ENCODE results near the gene SLC11A1. TPM values are rescaled to one million over a fixed set of nuclear protein-coding genes. Genes with fewer than 3 reads are reported as not detected.

SLC11A1 gene
- total RNA-seq, 3 donors from 2014 or later (not counting 1 experiment from before 2014, with no cell fraction given), result 17.9 to 53.5 (median 35.5) TPM

DNA sequence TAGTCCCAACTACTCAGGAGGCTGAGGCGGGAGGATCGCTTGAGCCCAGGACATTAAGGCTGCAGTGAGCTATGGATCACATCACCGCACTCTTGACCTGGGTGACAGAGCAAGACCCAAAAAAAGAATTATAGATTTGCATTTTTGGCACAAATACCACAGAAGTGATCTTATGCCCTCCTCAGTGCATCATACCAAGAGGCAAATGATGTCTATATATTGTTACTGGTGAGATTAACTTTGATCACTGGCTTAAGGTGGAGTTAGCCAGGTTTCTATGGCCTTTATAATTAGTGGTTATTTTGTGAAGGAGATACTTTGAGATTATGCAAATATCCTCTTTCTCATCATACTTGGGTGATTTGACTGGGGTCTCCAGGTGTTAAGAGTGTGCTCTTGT lies 47.5 kb upstream of the SLC11A1 start:
- no peaks in the 10 kb centered on the region for H3K9me3 Mint-ChIP-seq
- no peak overlapping the region for H3K4me3 Mint-ChIP-seq
- peaks cover 0 to 3% of the 10 kb centered on the region in 2 donors for H3K27me3 Mint-ChIP-seq (ENCODE audit: low read depth in 2 of 2)
- no peak overlapping the region for H3K4me3 ChIP-seq (ENCODE audit: low read length)
- peaks cover 23% of the 10 kb centered on the region for H3K4me1 ChIP-seq (ENCODE audit: control insufficient read depth, insufficient read depth, low read length)
- no peaks in the 10 kb centered on the region for H3K36me3 ChIP-seq (ENCODE audit: control insufficient read depth, insufficient read depth, low read length)
- DNase-seq (no peak), ATAC-seq (no peak)
- H3K27ac Mint-ChIP-seq, result no peak overlapping the region
- H3K27me3 ChIP-seq (ENCODE audit: control insufficient read depth, insufficient read depth, low read length), result no peaks in the 10 kb centered on the region
- intact Hi-C loops (cut with micrococcal nuclease), result no loop called here
- H3K9me3 ChIP-seq (ENCODE audit: control insufficient read depth, insufficient read depth, low read length), result no peaks in the 10 kb centered on the region
- TF ChIP-seq, protein P1, sequence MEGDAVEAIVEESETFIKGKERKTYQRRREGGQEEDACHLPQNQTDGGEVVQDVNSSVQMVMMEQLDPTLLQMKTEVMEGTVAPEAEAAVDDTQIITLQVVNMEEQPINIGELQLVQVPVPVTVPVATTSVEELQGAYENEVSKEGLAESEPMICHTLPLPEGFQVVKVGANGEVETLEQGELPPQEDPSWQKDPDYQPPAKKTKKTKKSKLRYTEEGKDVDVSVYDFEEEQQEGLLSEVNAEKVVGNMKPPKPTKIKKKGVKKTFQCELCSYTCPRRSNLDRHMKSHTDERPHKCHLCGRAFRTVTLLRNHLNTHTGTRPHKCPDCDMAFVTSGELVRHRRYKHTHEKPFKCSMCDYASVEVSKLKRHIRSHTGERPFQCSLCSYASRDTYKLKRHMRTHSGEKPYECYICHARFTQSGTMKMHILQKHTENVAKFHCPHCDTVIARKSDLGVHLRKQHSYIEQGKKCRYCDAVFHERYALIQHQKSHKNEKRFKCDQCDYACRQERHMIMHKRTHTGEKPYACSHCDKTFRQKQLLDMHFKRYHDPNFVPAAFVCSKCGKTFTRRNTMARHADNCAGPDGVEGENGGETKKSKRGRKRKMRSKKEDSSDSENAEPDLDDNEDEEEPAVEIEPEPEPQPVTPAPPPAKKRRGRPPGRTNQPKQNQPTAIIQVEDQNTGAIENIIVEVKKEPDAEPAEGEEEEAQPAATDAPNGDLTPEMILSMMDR (IDR thresholded peaks at IDR 0.05), result no peak
- no peaks in the 10 kb centered on the region for H3K4me1 Mint-ChIP-seq
- H3K36me3 Mint-ChIP-seq, result no peaks in the 10 kb centered on the region
- 90% methylated on average over 3 of the region's 3 CpGs for WGBS (ENCODE audit: insufficient coverage)
- no peak overlapping the region for H3K27ac ChIP-seq (ENCODE audit: low read length)

DNA sequence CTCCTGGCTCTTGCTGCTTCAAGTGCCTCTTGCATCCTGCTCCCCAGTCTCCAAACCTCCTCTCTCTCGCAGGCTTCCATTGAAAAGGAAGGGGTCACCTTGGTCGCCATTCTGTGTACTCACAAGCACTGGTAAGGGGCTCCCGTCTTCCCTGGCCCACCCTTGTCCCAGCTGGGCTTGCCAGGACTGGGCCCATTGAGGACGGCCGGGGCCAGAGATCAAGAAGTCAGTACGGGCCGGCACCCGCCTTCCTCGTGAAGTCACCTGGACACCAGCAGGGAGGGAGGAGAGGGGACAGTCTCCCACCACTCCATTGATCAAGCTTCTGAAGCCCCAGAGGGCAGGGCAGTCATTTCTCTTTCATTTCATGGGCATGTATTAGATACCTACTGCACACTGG lies 41.4 kb upstream of the SLC11A1 start:
- Mint-ChIP-seq H3K9me3 (no peaks in the 10 kb centered on the region), H3K4me3 (no peak overlapping the region), H3K36me3 (no peaks in the 10 kb centered on the region), H3K27ac (peak overlapping the region in 1 of 2 donors; percentile 63), H3K27me3 (ENCODE audit: low read depth in 2 of 2) (peaks cover 0 to 3% of the 10 kb centered on the region in 2 donors), H3K4me1 (peaks cover 0 to 4% of the 10 kb centered on the region in 2 donors)
- Histone ChIP-seq H3K9me3 (ENCODE audit: control insufficient read depth, insufficient read depth, low read length) (no peaks in the 10 kb centered on the region), H3K36me3 (ENCODE audit: control insufficient read depth, insufficient read depth, low read length) (no peaks in the 10 kb centered on the region), H3K27me3 (ENCODE audit: control insufficient read depth, insufficient read depth, low read length) (no peaks in the 10 kb centered on the region), H3K27ac (ENCODE audit: low read length) (no peak overlapping the region), H3K4me1 (ENCODE audit: control insufficient read depth, insufficient read depth, low read length) (no peaks in the 10 kb centered on the region), H3K4me3 (ENCODE audit: low read length) (no peak overlapping the region)
- DNase-seq, result no peak
- no peak for ATAC-seq
- TF ChIP-seq, protein P1 (IDR thresholded peaks at IDR 0.05), result no peak
- intact Hi-C loops (cut with micrococcal nuclease), result no loop called here
- 88% methylated on average over 9 of the region's 9 CpGs for WGBS (ENCODE audit: insufficient coverage)

DNA sequence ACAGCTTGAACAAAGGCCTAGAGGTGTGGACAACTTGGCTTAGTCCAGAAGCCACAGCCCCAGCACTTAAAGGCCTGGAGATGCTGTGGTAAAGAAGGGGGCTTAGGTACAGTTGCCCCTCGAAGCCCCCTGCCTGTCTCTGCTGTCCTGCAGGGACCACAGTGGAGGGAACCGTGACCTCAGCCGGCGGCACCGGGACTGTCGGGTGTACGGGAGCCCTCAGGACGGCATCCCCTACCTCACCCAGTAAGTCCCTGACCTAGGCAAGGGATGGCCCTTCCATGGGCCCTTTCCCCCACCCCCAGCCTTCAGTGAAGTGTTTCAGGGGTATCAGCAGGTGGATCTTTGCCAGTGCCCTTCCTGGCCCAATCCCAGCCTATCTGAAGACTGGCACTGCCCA lies 40.7 kb upstream of the SLC11A1 start:
- no peaks in the 10 kb centered on the region for H3K9me3 Mint-ChIP-seq
- Histone ChIP-seq H3K36me3 (ENCODE audit: control insufficient read depth, insufficient read depth, low read length) (no peaks in the 10 kb centered on the region), H3K27ac (ENCODE audit: low read length) (no peak overlapping the region), H3K9me3 (ENCODE audit: control insufficient read depth, insufficient read depth, low read length) (no peaks in the 10 kb centered on the region), H3K4me3 (ENCODE audit: low read length) (no peak overlapping the region), H3K27me3 (ENCODE audit: control insufficient read depth, insufficient read depth, low read length) (no peaks in the 10 kb centered on the region), H3K4me1 (ENCODE audit: control insufficient read depth, insufficient read depth, low read length) (no peaks in the 10 kb centered on the region)
- TF ChIP-seq, protein P1 (IDR thresholded peaks at IDR 0.05), result no peak
- H3K4me1 Mint-ChIP-seq, result peaks cover 0 to 4% of the 10 kb centered on the region in 2 donors
- no peak for ATAC-seq
- peaks cover 0 to 3% of the 10 kb centered on the region in 2 donors for H3K27me3 Mint-ChIP-seq (ENCODE audit: low read depth in 2 of 2)
- no peak overlapping the region for H3K27ac Mint-ChIP-seq
- H3K36me3 Mint-ChIP-seq, result no peaks in the 10 kb centered on the region
- DNase-seq, result no peak
- 96% methylated on average over 8 of the region's 8 CpGs for WGBS (ENCODE audit: insufficient coverage)
- intact Hi-C loops (cut with micrococcal nuclease), result no loop called here
- H3K4me3 Mint-ChIP-seq, result no peak overlapping the region

DNA sequence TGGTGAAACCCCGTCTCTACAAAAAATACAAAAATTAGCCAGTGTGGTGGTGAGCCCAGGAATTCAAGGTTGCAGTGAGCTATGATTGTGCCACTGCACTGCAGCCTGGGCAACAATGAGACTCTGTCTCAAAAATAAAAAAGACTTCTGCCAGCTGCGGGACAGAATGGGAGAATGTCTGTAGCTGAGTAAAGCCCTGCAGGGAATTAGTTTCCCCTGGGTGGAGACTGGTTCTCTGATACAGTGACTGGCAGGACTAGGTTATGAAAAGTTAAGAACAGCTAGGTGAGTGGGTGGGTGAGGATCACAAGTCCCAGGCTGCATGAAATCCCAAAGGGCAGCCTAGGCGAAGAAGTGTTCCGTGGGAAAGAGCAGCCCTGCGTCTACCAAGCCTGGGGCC lies 39.2 kb upstream of the SLC11A1 start:
- Mint-ChIP-seq H3K27ac (no peak overlapping the region), H3K27me3 (ENCODE audit: low read depth in 2 of 2) (peaks cover 0 to 3% of the 10 kb centered on the region in 2 donors), H3K9me3 (no peaks in the 10 kb centered on the region), H3K36me3 (no peaks in the 10 kb centered on the region), H3K4me3 (no peak overlapping the region), H3K4me1 (peaks cover 0 to 4% of the 10 kb centered on the region in 2 donors)
- Histone ChIP-seq H3K4me3 (ENCODE audit: low read length) (no peak overlapping the region), H3K27ac (ENCODE audit: low read length) (no peak overlapping the region), H3K36me3 (ENCODE audit: control insufficient read depth, insufficient read depth, low read length) (no peaks in the 10 kb centered on the region), H3K9me3 (ENCODE audit: control insufficient read depth, insufficient read depth, low read length) (no peaks in the 10 kb centered on the region), H3K27me3 (ENCODE audit: control insufficient read depth, insufficient read depth, low read length) (no peaks in the 10 kb centered on the region), H3K4me1 (ENCODE audit: control insufficient read depth, insufficient read depth, low read length) (no peaks in the 10 kb centered on the region)
- ATAC-seq (no peak), DNase-seq (no peak)
- 99% methylated on average over 5 of the region's 5 CpGs for WGBS (ENCODE audit: insufficient coverage)
- TF ChIP-seq, protein P1 (IDR thresholded peaks at IDR 0.05), result no peak
- intact Hi-C loops (cut with micrococcal nuclease), result no loop called here
